K562 (cell line): Measurements from ENCODE around the gene CRABP2. TPM values are rescaled to one million over a fixed set of nuclear protein-coding genes. Genes with fewer than 3 reads are reported as not detected.

Source experiments
- ASH1L ChIP-seq: fragments of 450-650 bp; IDR thresholded peaks from 2 replicates; pipeline ENCODE4 v1.6.1; 2018; ENCODE audit warnings: borderline replicate concordance, mild to moderate bottlenecking, low read depth; ENCODE audit not compliant: partially characterized antibody
- CBX5 ChIP-seq: IDR thresholded peaks from 2 replicates; pipeline ENCODE4 v1.6.1; 2014; ENCODE audit warnings: low read depth, borderline replicate concordance
- CUX1 ChIP-seq: fragments of 200-800 bp; sonication (Bioruptor generic); IDR thresholded peaks from 2 replicates; pipeline ENCODE4 v1.6.1; 2016; ENCODE audit warnings: missing genetic modification characterization, missing compliant biosample characterization
- DPF2 ChIP-seq: fragments of 450-650 bp; IDR thresholded peaks from 2 replicates; pipeline ENCODE4 v1.6.1; 2016
- EGR1 ChIP-seq: fragments of 450-650 bp; conservative IDR thresholded peaks from 2 replicates; pipeline ENCODE4 v1.6.1; 2017; ENCODE audit warnings: mild to moderate bottlenecking
- MXD1 ChIP-seq: fragments of 250-450 bp; sonication (Bioruptor Pico); IDR thresholded peaks from 2 replicates; pipeline ENCODE4 v1.8.0; 2021; ENCODE audit warnings: borderline replicate concordance, mild to moderate bottlenecking, moderate library complexity; ENCODE audit not compliant: poor library complexity, severe bottlenecking
- RBM34 ChIP-seq: fragments of 200-400 bp; formaldehyde crosslinking; IDR thresholded peaks from 2 replicates; pipeline ENCODE4 v1.6.1; 2018; ENCODE audit warnings: low read length, borderline replicate concordance; ENCODE audit not compliant: insufficient read depth
- REST ChIP-seq, 2 experiments: fragments of 450-650 bp; formaldehyde crosslinking in 1 of 2; IDR thresholded peaks; 2 replicates each; pipeline versions ENCODE4 v1.4.0 to v1.6.1; 2014 to 2020; ENCODE audit warnings: mild to moderate bottlenecking in 2 of 2, borderline replicate concordance in 1 of 2, low read depth in 1 of 2
- SP2 ChIP-seq: IDR thresholded peaks from 2 replicates; pipeline ENCODE4 v1.6.1; 2011; ENCODE audit warnings: mild to moderate bottlenecking, low read depth, low read length, moderate library complexity; ENCODE audit not compliant: poor library complexity, severe bottlenecking; ENCODE audit errors: extremely low read depth
- SRSF9 ChIP-seq: fragments of 200-400 bp; formaldehyde crosslinking; IDR thresholded peaks from 2 replicates; pipeline ENCODE4 v1.6.1; 2017; ENCODE audit warnings: low read depth, low read length, borderline replicate concordance
- ZC3H11A ChIP-seq: IDR thresholded peaks from 2 replicates; pipeline ENCODE4 v1.6.1; 2012; ENCODE audit warnings: low read depth, low read length, improper control_type of control experiment
- ZNF274 ChIP-seq: IDR thresholded peaks from 2 replicates; pipeline ENCODE4 v1.6.1; 2011; ENCODE audit warnings: low read depth, mild to moderate bottlenecking, low read length, moderate library complexity, borderline replicate concordance
- ZNF551 ChIP-seq: fragments of 250-450 bp; sonication (Bioruptor Pico); IDR thresholded peaks from 2 replicates; pipeline ENCODE4 v1.5.0; 2021; ENCODE audit warnings: mild to moderate bottlenecking, moderate library complexity
- polyA plus RNA-seq, 8 experiments: library from polyadenylated mRNA; depleted of rRNA in 4 of 8; stranded (reverse) in 5 of 8; unstranded in 3 of 8; fragments of >200 nt; fragmentation: Nextera tagmentation in 2 of 8; fragmentation: Illumina TruSeq in 1 of 8; extraction: Ambion mirVana in 2 of 8; extraction: Trizol in 1 of 8; gene quantifications; 2 replicates each; pipeline versions ENCODE4 v1.2.1 to v1.2.3, GENCODE V29; 2011 to 2014; ENCODE audit warnings: inconsistent platforms in 1 of 8, missing spikeins in 1 of 8
- total RNA-seq, 7 experiments: library from RNA; depleted of rRNA in 6 of 7; stranded (reverse); fragments of >200 nt in 6 of 7; fragmentation: Illumina TruSeq in 2 of 7; extraction: Trizol in 2 of 7; gene quantifications; 2 replicates each; pipeline versions ENCODE4 v1.2.1 to v1.2.3, GENCODE V29; 2011 to 2021; ENCODE audit warnings: low replicate concordance in 1 of 7

The CRABP2 gene
- total and polyA plus RNA-seq, 9 of the 15 experiments (the other 6 are each of a cell fraction or from before 2014, with no cell fraction given) = 0.30 to 2.5 (median 0.82) TPM

GRCh38 chr1:156751757-156752481, 46.5 kb upstream of the CRABP2 start (continued):
- TF ChIP-seq REST (IDR thresholded peaks at IDR 0.05; ENCODE audit: borderline replicate concordance) (peak; percentile 97), REST (CRISPR knock-in tag; IDR thresholded peaks at IDR 0.05; ENCODE audit: low read depth) (0 out of 2 replicates have a peak, but pooled peaks have one; percentile 58), SP2 (no peak), ZC3H11A (no peak), RBM34 (no peak), ZNF551 (CRISPR knock-in tag) (no peak), CUX1 (CRISPR knock-in tag) (no peak), CBX5 (no peak), ASH1L (no peak), EGR1 (peak; percentile 34; the same call in 1 of the 2 replicates), MXD1 (CRISPR knock-in tag) (no peak), SRSF9 (no peak), ZNF274 (no peak), DPF2 (no peak)
